Neural progenitor cell (in vitro differentiated cells): ENCODE data around the gene UNC5B.

Experiments used
- CTCF ChIP-seq: fragments of 200-600 bp; sonication (generic); IDR thresholded peaks from 2 replicates; pipeline ENCODE4 v1.5.1; 2017; ENCODE audit warnings: antibody characterized with exemption, mild to moderate bottlenecking
- EZH2 ChIP-seq: fragments of 200-600 bp; sonication (generic); IDR thresholded peaks from 2 replicates; pipeline ENCODE4 v1.6.1; 2017; ENCODE audit warnings: antibody characterized with exemption, mild to moderate bottlenecking, moderate library complexity

GRCh38 chr10:71254834-71255549, 42.6 kb downstream of the UNC5B start:
- TF ChIP-seq CTCF (no peak), EZH2 (no peak)
